Neural progenitor cell (in vitro differentiated cells): ENCODE measurements around the gene LARGE2.

Experiments used
- CTCF ChIP-seq: fragments of 200-600 bp; sonication (generic); IDR thresholded peaks from 2 replicates; pipeline ENCODE4 v1.5.1; 2017; ENCODE audit warnings: antibody characterized with exemption, mild to moderate bottlenecking
- EZH2phosphoT487 ChIP-seq: fragments of 200-600 bp; sonication (generic); IDR thresholded peaks from 2 replicates; pipeline ENCODE4 v1.6.1; 2017; ENCODE audit warnings: antibody characterized with exemption

GRCh38 chr11:45913942-45914635 is 8.4 kb upstream of the LARGE2 start:
- TF ChIP-seq CTCF (no peak), EZH2phosphoT487 (no peak)
